ENCODE data around the gene CDH22. TPM values are rescaled to one million over a fixed set of nuclear protein-coding genes. Genes with fewer than 3 reads are reported as not detected.

CDH22 gene
- total RNA-seq, 1 experiment from 2014 or later: not detected

DNA sequence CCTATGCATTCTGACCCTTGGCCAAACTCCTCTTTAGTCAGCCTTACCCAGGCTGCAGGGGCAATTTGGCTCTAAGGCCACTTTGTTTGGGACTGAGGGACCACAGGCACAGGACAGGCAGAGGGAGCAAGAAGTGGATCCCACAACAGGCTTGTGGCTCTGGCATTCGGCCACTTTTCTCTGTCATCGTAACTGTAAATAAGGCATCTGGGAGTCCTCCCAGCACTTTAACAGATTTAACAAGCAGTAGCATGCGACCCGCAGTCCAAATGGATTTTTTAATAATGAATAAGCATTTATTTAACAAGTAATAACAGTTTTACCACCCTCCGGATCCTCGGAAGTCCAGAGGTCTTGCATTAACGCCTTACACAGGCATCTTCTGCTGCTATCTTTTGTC lies 16.1 kb upstream of the CDH22 start:
- no peaks in the 10 kb centered on the region for H3K4me1 ChIP-seq (ENCODE audit: insufficient read depth, low read length, poor library complexity, severe bottlenecking)
- H3K27ac ChIP-seq (ENCODE audit: low read depth, low read length, poor library complexity, severe bottlenecking): no peak overlapping the region
- ChIA-PET CTCF (no interaction called here), POLR2A (ENCODE audit: low non-redundant PET) (no interaction called here)
- DNase-seq (ENCODE audit: low spot score): no peak
- H3K36me3 ChIP-seq (ENCODE audit: insufficient read depth, low read length, poor library complexity, severe bottlenecking): no peaks in the 10 kb centered on the region
- TF ChIP-seq EZH2 (IDR thresholded peaks at IDR 0.05; ENCODE audit: borderline replicate concordance, low read depth, low read length, poor library complexity, severe bottlenecking): no peak
- TF ChIP-seq, protein P1, sequence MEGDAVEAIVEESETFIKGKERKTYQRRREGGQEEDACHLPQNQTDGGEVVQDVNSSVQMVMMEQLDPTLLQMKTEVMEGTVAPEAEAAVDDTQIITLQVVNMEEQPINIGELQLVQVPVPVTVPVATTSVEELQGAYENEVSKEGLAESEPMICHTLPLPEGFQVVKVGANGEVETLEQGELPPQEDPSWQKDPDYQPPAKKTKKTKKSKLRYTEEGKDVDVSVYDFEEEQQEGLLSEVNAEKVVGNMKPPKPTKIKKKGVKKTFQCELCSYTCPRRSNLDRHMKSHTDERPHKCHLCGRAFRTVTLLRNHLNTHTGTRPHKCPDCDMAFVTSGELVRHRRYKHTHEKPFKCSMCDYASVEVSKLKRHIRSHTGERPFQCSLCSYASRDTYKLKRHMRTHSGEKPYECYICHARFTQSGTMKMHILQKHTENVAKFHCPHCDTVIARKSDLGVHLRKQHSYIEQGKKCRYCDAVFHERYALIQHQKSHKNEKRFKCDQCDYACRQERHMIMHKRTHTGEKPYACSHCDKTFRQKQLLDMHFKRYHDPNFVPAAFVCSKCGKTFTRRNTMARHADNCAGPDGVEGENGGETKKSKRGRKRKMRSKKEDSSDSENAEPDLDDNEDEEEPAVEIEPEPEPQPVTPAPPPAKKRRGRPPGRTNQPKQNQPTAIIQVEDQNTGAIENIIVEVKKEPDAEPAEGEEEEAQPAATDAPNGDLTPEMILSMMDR (conservative IDR thresholded peaks at IDR 0.05; ENCODE audit: low read depth, low read length): no peak
- no peak overlapping the region for H3K4me3 ChIP-seq (ENCODE audit: low read depth, low read length, poor library complexity, severe bottlenecking)
- BruUV-seq (replicated peaks): no TSS peak
- H3K9me3 ChIP-seq (ENCODE audit: low read depth, low read length, poor library complexity, severe bottlenecking): no peaks in the 10 kb centered on the region
- H3K27me3 ChIP-seq (replicated peaks; ENCODE audit: insufficient read depth, low read depth, low read length, poor library complexity): peaks cover 10% of the 10 kb centered on the region
- intact Hi-C loops (cut with micrococcal nuclease; ENCODE audit: unreplicated experiment): no loop called here

DNA sequence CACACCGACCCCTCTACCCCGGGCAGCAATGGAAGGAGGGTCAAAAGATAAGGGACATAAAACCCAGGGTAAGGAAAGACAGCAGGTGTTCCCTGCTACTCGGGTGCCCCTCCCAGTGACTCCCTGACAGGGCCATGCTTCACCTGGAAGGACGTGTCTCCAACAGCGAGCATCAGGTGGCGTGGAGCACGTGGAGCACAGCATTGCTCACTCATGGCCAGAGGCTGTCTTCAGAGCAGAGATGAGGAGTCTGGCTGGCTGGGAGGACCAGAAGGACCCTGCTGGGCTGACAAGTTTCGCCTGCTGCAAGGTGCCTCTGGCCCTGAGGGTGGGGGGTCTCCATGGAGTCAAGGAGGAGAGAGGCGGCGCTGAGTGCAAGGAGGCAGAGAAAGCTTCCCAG lies 15.3 kb upstream of the CDH22 start:
- no TSS peak for BruUV-seq (replicated peaks)
- H3K9me3 ChIP-seq (ENCODE audit: low read depth, low read length, poor library complexity, severe bottlenecking): no peaks in the 10 kb centered on the region
- ChIA-PET CTCF (no interaction called here), POLR2A (ENCODE audit: low non-redundant PET) (no interaction called here)
- peaks cover 10% of the 10 kb centered on the region for H3K27me3 ChIP-seq (replicated peaks; ENCODE audit: insufficient read depth, low read depth, low read length, poor library complexity)
- no peak for DNase-seq (ENCODE audit: low spot score)
- no peaks in the 10 kb centered on the region for H3K4me1 ChIP-seq (ENCODE audit: insufficient read depth, low read length, poor library complexity, severe bottlenecking)
- H3K27ac ChIP-seq (ENCODE audit: low read depth, low read length, poor library complexity, severe bottlenecking): no peak overlapping the region
- H3K36me3 ChIP-seq (ENCODE audit: insufficient read depth, low read length, poor library complexity, severe bottlenecking): no peaks in the 10 kb centered on the region
- intact Hi-C loops (cut with micrococcal nuclease; ENCODE audit: unreplicated experiment): no loop called here
- TF ChIP-seq EZH2 (IDR thresholded peaks at IDR 0.05; ENCODE audit: borderline replicate concordance, low read depth, low read length, poor library complexity, severe bottlenecking): no peak
- TF ChIP-seq, protein P1 (conservative IDR thresholded peaks at IDR 0.05; ENCODE audit: low read depth, low read length): no peak
- H3K4me3 ChIP-seq (ENCODE audit: low read depth, low read length, poor library complexity, severe bottlenecking): no peak overlapping the region

DNA sequence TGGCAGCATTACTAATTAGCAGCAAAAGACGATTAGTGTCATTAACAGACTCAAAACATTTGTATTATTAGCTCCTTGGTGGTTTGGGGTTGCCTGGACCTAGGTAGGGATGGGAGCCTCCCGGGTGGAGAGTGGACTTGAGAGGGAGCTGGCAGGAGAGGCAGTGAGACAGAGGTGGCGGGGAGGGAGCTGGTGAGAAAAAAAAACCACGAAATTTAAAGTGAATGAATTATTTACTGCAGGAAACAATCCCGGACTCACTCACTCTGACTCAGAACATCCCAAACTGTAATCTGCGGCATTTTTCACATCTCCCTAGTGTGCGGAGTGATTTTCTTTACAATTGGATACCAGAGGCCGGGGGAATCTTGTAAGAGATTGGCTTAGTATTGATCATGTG lies 14.3 kb upstream of the CDH22 start:
- intact Hi-C loops (cut with micrococcal nuclease; ENCODE audit: unreplicated experiment): no loop called here
- ChIA-PET CTCF (no interaction called here), POLR2A (ENCODE audit: low non-redundant PET) (no interaction called here)
- Histone ChIP-seq H3K27ac (ENCODE audit: low read depth, low read length, poor library complexity, severe bottlenecking) (no peak overlapping the region), H3K4me1 (ENCODE audit: insufficient read depth, low read length, poor library complexity, severe bottlenecking) (no peaks in the 10 kb centered on the region), H3K9me3 (ENCODE audit: low read depth, low read length, poor library complexity, severe bottlenecking) (no peaks in the 10 kb centered on the region), H3K4me3 (ENCODE audit: low read depth, low read length, poor library complexity, severe bottlenecking) (no peak overlapping the region), H3K36me3 (ENCODE audit: insufficient read depth, low read length, poor library complexity, severe bottlenecking) (no peaks in the 10 kb centered on the region), H3K27me3 (replicated peaks; ENCODE audit: insufficient read depth, low read depth, low read length, poor library complexity) (peaks cover 10% of the 10 kb centered on the region)
- TF ChIP-seq, protein P1 (conservative IDR thresholded peaks at IDR 0.05; ENCODE audit: low read depth, low read length): no peak
- no peak for TF ChIP-seq EZH2 (IDR thresholded peaks at IDR 0.05; ENCODE audit: borderline replicate concordance, low read depth, low read length, poor library complexity, severe bottlenecking)
- BruUV-seq (replicated peaks): no TSS peak
- no peak for DNase-seq (ENCODE audit: low spot score)

Data from A673 (cell line).